ENCODE measurements around the gene TRAF2.

The TRAF2 gene

DNA sequence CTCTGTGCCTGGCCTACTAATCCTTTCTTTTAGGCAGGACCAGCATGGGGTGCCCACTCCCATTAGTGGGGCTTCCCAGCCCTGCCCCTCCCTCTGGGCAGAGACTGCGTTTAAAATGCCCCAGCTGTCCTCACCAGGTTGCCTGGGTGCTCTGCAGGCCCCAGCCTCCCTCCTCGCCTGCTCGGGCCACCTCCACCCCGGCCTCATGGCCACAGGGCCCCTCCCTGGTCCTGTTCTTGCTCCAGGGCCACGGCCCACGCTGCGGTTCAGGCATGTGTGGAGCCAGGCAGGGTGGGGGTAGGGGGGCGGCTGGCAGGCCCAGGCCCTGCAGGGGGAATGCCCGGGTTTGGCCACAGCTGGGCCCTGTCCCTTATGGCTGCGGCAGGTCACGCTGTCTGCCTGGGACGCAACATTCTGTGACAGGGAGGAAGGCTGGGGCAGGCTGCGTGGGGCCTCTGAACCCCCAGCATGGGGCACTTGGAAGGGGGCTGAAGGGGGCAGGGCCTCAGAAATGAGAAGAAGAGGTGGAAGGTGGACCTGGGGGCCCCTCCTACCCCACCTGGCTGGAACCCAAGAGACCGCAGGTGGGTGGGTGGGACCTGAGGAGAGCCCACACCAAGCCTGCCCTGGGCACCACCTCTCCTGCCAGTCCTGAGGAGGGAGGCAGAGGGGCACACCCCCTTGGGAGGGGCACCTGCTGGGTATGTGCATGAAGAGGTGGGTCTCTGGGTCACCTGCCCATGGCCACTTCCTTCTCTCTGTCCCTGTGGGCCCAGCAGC lies 65.4 kb downstream of the TRAF2 start, which contains the start of gene LCN12:
TSS of gene LCN12 (plus strand) at position 733 of the 780 bp plus-strand sequence. CDS start 55 bp downstream, outside the sequence.
- Histone ChIP-seq H3K4me3 (ENCODE audit: low read length) (no peak within 1 kb of the TSS), H3K9me2 (replicated peaks; ENCODE audit: insufficient read depth, low read length) (no peaks in the 10 kb centered on the region), H3K4me1 (ENCODE audit: low read length) (peaks cover 6% of the 10 kb centered on the region; the same call in 1 of the 2 replicates), H3K36me3 (replicated peaks; ENCODE audit: insufficient read depth, low read length) (no peaks in the 10 kb centered on the region), H3K9me3 (replicated peaks; ENCODE audit: insufficient read depth, low read length) (no peaks in the 10 kb centered on the region), H3K27ac (ENCODE audit: low read length) (no peak within 1 kb of the TSS), H3K9ac (ENCODE audit: low read length) (no peak within 1 kb of the TSS), H3K4me2 (ENCODE audit: low read depth, low read length) (no peak within 1 kb of the TSS), H4K20me1 (ENCODE audit: insufficient read depth, low read length) (no peaks in the 10 kb centered on the region), H2AFZ (ENCODE audit: low read length) (no peak within 1 kb of the TSS), H3K27me3 (replicated peaks; ENCODE audit: insufficient read depth, low read length) (peaks cover 37% of the 10 kb centered on the region), H3F3A (ENCODE audit: insufficient read depth, low read length) (no peaks in the 10 kb centered on the region), H3K79me2 (ENCODE audit: low read length) (no peaks in the 10 kb centered on the region)
- DNase-seq: no peak
- TF ChIP-seq EZH2 (optimal IDR thresholded peaks at IDR 0.05; ENCODE audit: low read depth, low read length) (no peak), EZH2phosphoT487 (IDR thresholded peaks at IDR 0.05; ENCODE audit: low read length) (no peak)
- TF ChIP-seq, protein P1, sequence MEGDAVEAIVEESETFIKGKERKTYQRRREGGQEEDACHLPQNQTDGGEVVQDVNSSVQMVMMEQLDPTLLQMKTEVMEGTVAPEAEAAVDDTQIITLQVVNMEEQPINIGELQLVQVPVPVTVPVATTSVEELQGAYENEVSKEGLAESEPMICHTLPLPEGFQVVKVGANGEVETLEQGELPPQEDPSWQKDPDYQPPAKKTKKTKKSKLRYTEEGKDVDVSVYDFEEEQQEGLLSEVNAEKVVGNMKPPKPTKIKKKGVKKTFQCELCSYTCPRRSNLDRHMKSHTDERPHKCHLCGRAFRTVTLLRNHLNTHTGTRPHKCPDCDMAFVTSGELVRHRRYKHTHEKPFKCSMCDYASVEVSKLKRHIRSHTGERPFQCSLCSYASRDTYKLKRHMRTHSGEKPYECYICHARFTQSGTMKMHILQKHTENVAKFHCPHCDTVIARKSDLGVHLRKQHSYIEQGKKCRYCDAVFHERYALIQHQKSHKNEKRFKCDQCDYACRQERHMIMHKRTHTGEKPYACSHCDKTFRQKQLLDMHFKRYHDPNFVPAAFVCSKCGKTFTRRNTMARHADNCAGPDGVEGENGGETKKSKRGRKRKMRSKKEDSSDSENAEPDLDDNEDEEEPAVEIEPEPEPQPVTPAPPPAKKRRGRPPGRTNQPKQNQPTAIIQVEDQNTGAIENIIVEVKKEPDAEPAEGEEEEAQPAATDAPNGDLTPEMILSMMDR (IDR thresholded peaks at IDR 0.05; ENCODE audit: low read length): no peak

DNA sequence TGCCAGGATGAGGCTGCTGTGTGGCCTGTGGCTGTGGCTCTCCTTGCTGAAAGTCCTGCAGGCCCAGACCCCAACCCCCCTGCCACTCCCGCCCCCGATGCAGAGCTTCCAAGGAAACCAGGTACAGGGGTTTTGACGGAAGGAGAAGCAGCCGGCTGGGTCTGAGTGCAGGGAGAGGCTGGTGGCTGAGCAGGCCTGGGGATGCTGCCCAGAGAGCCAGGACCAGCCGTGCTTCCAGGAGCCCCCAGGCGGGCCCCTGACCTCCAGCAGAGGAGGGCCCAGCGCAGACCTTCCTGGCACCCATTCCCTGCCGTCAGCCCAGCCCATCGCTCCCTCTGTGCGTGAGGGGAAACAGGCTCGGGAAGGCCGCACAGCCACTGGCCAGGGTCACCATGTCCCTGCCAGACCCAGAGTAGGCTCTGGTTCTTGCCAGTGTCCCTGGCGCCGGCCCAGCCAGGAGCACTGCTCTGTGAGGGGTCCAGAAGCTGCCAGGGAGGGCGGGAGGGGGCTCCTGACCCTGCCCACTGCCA lies 66.1 kb downstream of the TRAF2 start:
- Histone ChIP-seq H3K9me3 (replicated peaks; ENCODE audit: insufficient read depth, low read length) (no peaks in the 10 kb centered on the region), H3K27me3 (replicated peaks; ENCODE audit: insufficient read depth, low read length) (peaks cover 38% of the 10 kb centered on the region), H3K36me3 (replicated peaks; ENCODE audit: insufficient read depth, low read length) (no peaks in the 10 kb centered on the region), H4K20me1 (ENCODE audit: insufficient read depth, low read length) (no peaks in the 10 kb centered on the region), H3K9me2 (replicated peaks; ENCODE audit: insufficient read depth, low read length) (no peaks in the 10 kb centered on the region), H3K4me2 (ENCODE audit: low read depth, low read length) (no peak overlapping the region), H3K79me2 (ENCODE audit: low read length) (no peaks in the 10 kb centered on the region), H3K9ac (ENCODE audit: low read length) (no peak overlapping the region), H3K4me1 (ENCODE audit: low read length) (peaks cover 6% of the 10 kb centered on the region; the same call in 1 of the 2 replicates), H3K4me3 (ENCODE audit: low read length) (no peak overlapping the region), H2AFZ (ENCODE audit: low read length) (no peak overlapping the region), H3F3A (ENCODE audit: insufficient read depth, low read length) (no peaks in the 10 kb centered on the region), H3K27ac (ENCODE audit: low read length) (no peak overlapping the region)
- no peak for DNase-seq
- TF ChIP-seq, protein P1 (IDR thresholded peaks at IDR 0.05; ENCODE audit: low read length): no peak
- TF ChIP-seq EZH2phosphoT487 (IDR thresholded peaks at IDR 0.05; ENCODE audit: low read length) (no peak), EZH2 (optimal IDR thresholded peaks at IDR 0.05; ENCODE audit: low read depth, low read length) (no peak)

DNA sequence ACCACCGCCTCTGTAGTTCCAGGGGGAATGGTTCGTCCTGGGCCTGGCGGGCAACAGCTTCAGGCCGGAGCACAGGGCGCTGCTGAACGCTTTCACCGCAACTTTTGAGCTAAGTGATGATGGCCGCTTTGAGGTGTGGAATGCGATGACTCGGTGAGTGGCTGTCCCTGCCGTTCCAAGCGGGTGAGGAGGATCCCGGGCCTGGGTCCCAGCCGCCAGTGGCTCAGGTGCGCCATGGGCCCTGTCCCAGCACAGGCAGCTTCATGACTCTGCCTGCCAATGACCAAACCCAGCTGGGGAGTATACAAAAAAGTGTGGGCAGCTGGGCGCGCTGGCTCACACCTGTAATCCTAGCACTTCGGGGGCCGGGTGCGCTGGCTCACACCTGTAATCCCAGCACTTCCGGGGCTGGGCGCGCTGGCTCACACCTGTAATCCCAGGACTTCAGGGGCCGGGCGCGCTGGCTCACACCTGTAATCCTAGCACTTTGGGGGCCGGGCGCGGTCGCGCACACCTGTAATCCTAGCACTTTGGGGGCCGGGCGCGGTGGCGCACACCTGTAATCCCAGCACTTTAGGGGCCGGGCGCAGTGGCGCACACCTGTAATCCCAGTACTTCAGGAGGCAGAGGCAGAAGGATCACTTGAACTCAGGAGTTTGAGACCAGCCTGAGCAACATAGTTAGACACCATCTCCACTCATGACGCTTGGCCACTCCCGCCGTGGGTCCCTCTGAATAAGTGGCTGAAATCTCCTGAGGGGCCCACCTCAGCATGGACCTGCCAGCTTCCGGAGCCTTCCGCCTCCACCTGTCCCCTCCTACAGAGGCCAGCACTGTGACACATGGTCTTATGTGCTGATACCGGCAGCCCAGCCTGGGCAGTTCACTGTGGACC lies 66.8 kb downstream of the TRAF2 start:
- Histone ChIP-seq H3K4me3 (ENCODE audit: low read length) (no peak overlapping the region), H3K4me2 (ENCODE audit: low read depth, low read length) (no peak overlapping the region), H4K20me1 (ENCODE audit: insufficient read depth, low read length) (no peaks in the 10 kb centered on the region), H3K27me3 (replicated peaks; ENCODE audit: insufficient read depth, low read length) (peaks cover 46% of the 10 kb centered on the region), H3F3A (ENCODE audit: insufficient read depth, low read length) (no peaks in the 10 kb centered on the region), H3K27ac (ENCODE audit: low read length) (no peak overlapping the region), H3K4me1 (ENCODE audit: low read length) (peaks cover 6% of the 10 kb centered on the region; the same call in 1 of the 2 replicates), H3K9me3 (replicated peaks; ENCODE audit: insufficient read depth, low read length) (no peaks in the 10 kb centered on the region), H3K79me2 (ENCODE audit: low read length) (no peaks in the 10 kb centered on the region), H3K9ac (ENCODE audit: low read length) (no peak overlapping the region), H2AFZ (ENCODE audit: low read length) (no peak overlapping the region), H3K36me3 (replicated peaks; ENCODE audit: insufficient read depth, low read length) (no peaks in the 10 kb centered on the region), H3K9me2 (replicated peaks; ENCODE audit: insufficient read depth, low read length) (no peaks in the 10 kb centered on the region)
- no peak for DNase-seq
- no peak for TF ChIP-seq EZH2phosphoT487 (IDR thresholded peaks at IDR 0.05; ENCODE audit: low read length)
- TF ChIP-seq, protein P1 (IDR thresholded peaks at IDR 0.05; ENCODE audit: low read length): no peak
- no peak for TF ChIP-seq EZH2 (optimal IDR thresholded peaks at IDR 0.05; ENCODE audit: low read depth, low read length)

All from MM.1S (cell line).